ENCODE results near the gene PLAAT5.

DNA sequence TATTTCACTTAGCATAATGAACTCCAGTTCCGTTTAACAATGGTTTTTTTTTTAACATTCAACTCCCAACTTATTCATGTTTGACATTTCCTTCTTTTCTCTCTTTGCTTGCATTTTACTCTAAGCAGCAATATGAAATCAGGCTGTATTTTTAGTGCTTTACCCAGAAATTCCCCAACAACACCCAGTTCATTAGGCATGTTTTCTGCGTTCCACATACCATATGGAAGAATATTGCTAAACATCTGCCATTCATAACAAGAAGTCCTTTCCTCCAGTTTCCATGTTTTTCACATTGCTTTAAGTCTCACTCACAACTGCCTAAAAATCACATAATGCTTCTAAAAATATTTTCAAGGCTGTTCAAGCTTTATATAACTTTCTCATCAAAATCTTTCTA, 45.8 kb downstream of the PLAAT5 start:
- TF ChIP-seq POLR2A (IDR thresholded peaks at IDR 0.05), result no peak
- TF ChIP-seq, protein P1, sequence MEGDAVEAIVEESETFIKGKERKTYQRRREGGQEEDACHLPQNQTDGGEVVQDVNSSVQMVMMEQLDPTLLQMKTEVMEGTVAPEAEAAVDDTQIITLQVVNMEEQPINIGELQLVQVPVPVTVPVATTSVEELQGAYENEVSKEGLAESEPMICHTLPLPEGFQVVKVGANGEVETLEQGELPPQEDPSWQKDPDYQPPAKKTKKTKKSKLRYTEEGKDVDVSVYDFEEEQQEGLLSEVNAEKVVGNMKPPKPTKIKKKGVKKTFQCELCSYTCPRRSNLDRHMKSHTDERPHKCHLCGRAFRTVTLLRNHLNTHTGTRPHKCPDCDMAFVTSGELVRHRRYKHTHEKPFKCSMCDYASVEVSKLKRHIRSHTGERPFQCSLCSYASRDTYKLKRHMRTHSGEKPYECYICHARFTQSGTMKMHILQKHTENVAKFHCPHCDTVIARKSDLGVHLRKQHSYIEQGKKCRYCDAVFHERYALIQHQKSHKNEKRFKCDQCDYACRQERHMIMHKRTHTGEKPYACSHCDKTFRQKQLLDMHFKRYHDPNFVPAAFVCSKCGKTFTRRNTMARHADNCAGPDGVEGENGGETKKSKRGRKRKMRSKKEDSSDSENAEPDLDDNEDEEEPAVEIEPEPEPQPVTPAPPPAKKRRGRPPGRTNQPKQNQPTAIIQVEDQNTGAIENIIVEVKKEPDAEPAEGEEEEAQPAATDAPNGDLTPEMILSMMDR (IDR thresholded peaks at IDR 0.05), result no peak

Measured in thyroid gland (tissue), 4 donors.